ENCODE data around the gene SUGCT. TPM values are rescaled to one million over a fixed set of nuclear protein-coding genes. Genes with fewer than 3 reads are reported as not detected.
A peak's percentile ranks its signal among the peaks of the same experiment; 100 is the strongest.

The SUGCT gene
- total and polyA plus RNA-seq, 4 donors, result 37.9 to 152 (median 53.2) TPM

- no peaks in the 10 kb centered on the region for H3K27me3 ChIP-seq (ENCODE audit: control insufficient read depth in 1 of 2, insufficient read depth in 2 of 2, low read length in 1 of 2)
- H3K4me3 ChIP-seq (ENCODE audit: low read length in 2 of 2), result no peak overlapping the region
- intact Hi-C loops (cut with DNase I), result no loop called here
- peak overlapping the region in 1 of 2 donors; percentile 96 for H3K27ac ChIP-seq (ENCODE audit: low read depth in 1 of 2, low read length in 2 of 2)
- peak; percentile 33 for ATAC-seq (ENCODE audit: low FRiP score)
- H3K9me3 ChIP-seq (ENCODE audit: control insufficient read depth, low read length), result no peaks in the 10 kb centered on the region
- H3K4me1 ChIP-seq (ENCODE audit: control insufficient read depth in 1 of 2, insufficient read depth in 2 of 2, low read length in 2 of 2), result peaks cover 7 to 9% of the 10 kb centered on the region in 2 donors
- no peaks in the 10 kb centered on the region for H3K36me3 ChIP-seq (ENCODE audit: control insufficient read depth in 1 of 2, insufficient read depth in 2 of 2, low read length in 1 of 2)
- peak; percentile 80 to 86 for DNase-seq
Measured at GRCh38 chr7:40808378-40808942, 673.7 kb downstream of the SUGCT start.

- no peaks in the 10 kb centered on the region for H3K9me3 ChIP-seq (ENCODE audit: control insufficient read depth, low read length)
- 94 to 96% methylated on average over 1 of the region's 1 CpG for WGBS, 2 donors
- DNase-seq, result no peak
- ATAC-seq (ENCODE audit: low FRiP score), result no peak
- intact Hi-C loops (cut with DNase I), result no loop called here
- H3K27me3 ChIP-seq (ENCODE audit: control insufficient read depth in 1 of 2, insufficient read depth in 2 of 2, low read length in 1 of 2), result no peaks in the 10 kb centered on the region
- no peak overlapping the region for H3K4me3 ChIP-seq (ENCODE audit: low read length in 2 of 2)
- H3K4me1 ChIP-seq (ENCODE audit: control insufficient read depth in 1 of 2, insufficient read depth in 2 of 2, low read length in 2 of 2), result peaks cover 6 to 7% of the 10 kb centered on the region in 2 donors
- H3K36me3 ChIP-seq (ENCODE audit: control insufficient read depth in 1 of 2, insufficient read depth in 2 of 2, low read length in 1 of 2), result no peaks in the 10 kb centered on the region
- no peak overlapping the region for H3K27ac ChIP-seq (ENCODE audit: low read depth in 1 of 2, low read length in 2 of 2)
Measured at GRCh38 chr7:40810274-40810673, 675.5 kb downstream of the SUGCT start.

- intact Hi-C loops (cut with DNase I), result no loop called here
- H3K4me3 ChIP-seq (ENCODE audit: low read length in 2 of 2), result no peak overlapping the region
- WGBS, 2 donors, result 100% methylated on average over 1 of the region's 1 CpG
Measured at GRCh38 chr7:40811666-40812065, 676.9 kb downstream of the SUGCT start.

GRCh38 chr7:40815022-40815421 lies 680.2 kb downstream of the SUGCT start:
- intact Hi-C loops (cut with DNase I), result no loop called here

More at GRCh38 chr7:40811666-40812065, 676.9 kb downstream of the SUGCT start:
- Histone ChIP-seq H3K4me1 (ENCODE audit: control insufficient read depth in 1 of 2, insufficient read depth in 2 of 2, low read length in 2 of 2) (peaks cover 0 to 7% of the 10 kb centered on the region in 2 donors), H3K9me3 (ENCODE audit: control insufficient read depth, low read length) (no peaks in the 10 kb centered on the region), H3K27ac (ENCODE audit: low read depth in 1 of 2, low read length in 2 of 2) (no peak overlapping the region), H3K36me3 (ENCODE audit: control insufficient read depth in 1 of 2, insufficient read depth in 2 of 2, low read length in 1 of 2) (no peaks in the 10 kb centered on the region), H3K27me3 (ENCODE audit: control insufficient read depth in 1 of 2, insufficient read depth in 2 of 2, low read length in 1 of 2) (no peaks in the 10 kb centered on the region)
- no peak for ATAC-seq (ENCODE audit: low FRiP score)
- no peak for DNase-seq

GRCh38 chr7:40815512-40815911 lies 680.7 kb downstream of the SUGCT start:
- no peak overlapping the region for H3K27ac ChIP-seq (ENCODE audit: low read depth in 1 of 2, low read length in 2 of 2)
- intact Hi-C loops (cut with DNase I), result no loop called here
- ATAC-seq (ENCODE audit: low FRiP score) (peak; percentile 52), DNase-seq (peak in 1 of 2 donors; percentile 61)
- H3K9me3 ChIP-seq (ENCODE audit: control insufficient read depth, low read length), result no peaks in the 10 kb centered on the region
- no peaks in the 10 kb centered on the region for H3K27me3 ChIP-seq (ENCODE audit: control insufficient read depth in 1 of 2, insufficient read depth in 2 of 2, low read length in 1 of 2)
- no peaks in the 10 kb centered on the region for H3K4me1 ChIP-seq (ENCODE audit: control insufficient read depth in 1 of 2, insufficient read depth in 2 of 2, low read length in 2 of 2)
- 74 to 77% methylated on average over 4 of the region's 4 CpGs for WGBS, 2 donors
- no peak overlapping the region for H3K4me3 ChIP-seq (ENCODE audit: low read length in 2 of 2)
- H3K36me3 ChIP-seq (ENCODE audit: control insufficient read depth in 1 of 2, insufficient read depth in 2 of 2, low read length in 1 of 2), result peaks cover 0 to 4% of the 10 kb centered on the region in 2 donors

More at GRCh38 chr7:40815022-40815421, 680.2 kb downstream of the SUGCT start:
- 95 to 96% methylated on average over 2 of the region's 2 CpGs for WGBS, 2 donors
- H3K27me3 ChIP-seq (ENCODE audit: control insufficient read depth in 1 of 2, insufficient read depth in 2 of 2, low read length in 1 of 2), result no peaks in the 10 kb centered on the region
- ATAC-seq (ENCODE audit: low FRiP score) (no peak), DNase-seq (no peak)
- no peaks in the 10 kb centered on the region for H3K4me1 ChIP-seq (ENCODE audit: control insufficient read depth in 1 of 2, insufficient read depth in 2 of 2, low read length in 2 of 2)
- peak overlapping the region in 1 of 2 donors; percentile 0 for H3K27ac ChIP-seq (ENCODE audit: low read depth in 1 of 2, low read length in 2 of 2)
- no peak overlapping the region for H3K4me3 ChIP-seq (ENCODE audit: low read length in 2 of 2)
- no peaks in the 10 kb centered on the region for H3K9me3 ChIP-seq (ENCODE audit: control insufficient read depth, low read length)
- peaks cover 0 to 4% of the 10 kb centered on the region in 2 donors for H3K36me3 ChIP-seq (ENCODE audit: control insufficient read depth in 1 of 2, insufficient read depth in 2 of 2, low read length in 1 of 2)

GRCh38 chr7:40822861-40823260 lies 688.1 kb downstream of the SUGCT start:
- H3K27ac ChIP-seq (ENCODE audit: low read depth in 1 of 2, low read length in 2 of 2), result no peak overlapping the region
- H3K4me1 ChIP-seq (ENCODE audit: control insufficient read depth in 1 of 2, insufficient read depth in 2 of 2, low read length in 2 of 2), result peaks cover 5 to 6% of the 10 kb centered on the region in 2 donors
- H3K36me3 ChIP-seq (ENCODE audit: control insufficient read depth in 1 of 2, insufficient read depth in 2 of 2, low read length in 1 of 2), result peaks cover 0 to 4% of the 10 kb centered on the region in 2 donors
- H3K27me3 ChIP-seq (ENCODE audit: control insufficient read depth in 1 of 2, insufficient read depth in 2 of 2, low read length in 1 of 2), result no peaks in the 10 kb centered on the region
- DNase-seq, result no peak
- ATAC-seq (ENCODE audit: low FRiP score), result no peak
- H3K9me3 ChIP-seq (ENCODE audit: control insufficient read depth, low read length), result no peaks in the 10 kb centered on the region
- intact Hi-C loops (cut with DNase I), result no loop called here
- H3K4me3 ChIP-seq (ENCODE audit: low read length in 2 of 2), result no peak overlapping the region
- 92 to 97% methylated on average over 1 of the region's 1 CpG for WGBS, 2 donors

GRCh38 chr7:40824461-40824860 lies 689.7 kb downstream of the SUGCT start:
- Histone ChIP-seq H3K9me3 (ENCODE audit: control insufficient read depth, low read length) (no peaks in the 10 kb centered on the region), H3K4me1 (ENCODE audit: control insufficient read depth in 1 of 2, insufficient read depth in 2 of 2, low read length in 2 of 2) (peaks cover 5 to 6% of the 10 kb centered on the region in 2 donors), H3K4me3 (ENCODE audit: low read length in 2 of 2) (no peak overlapping the region), H3K27me3 (ENCODE audit: control insufficient read depth in 1 of 2, insufficient read depth in 2 of 2, low read length in 1 of 2) (no peaks in the 10 kb centered on the region), H3K27ac (ENCODE audit: low read depth in 1 of 2, low read length in 2 of 2) (peak overlapping the region; percentile 57 to 75), H3K36me3 (ENCODE audit: control insufficient read depth in 1 of 2, insufficient read depth in 2 of 2, low read length in 1 of 2) (no peaks in the 10 kb centered on the region)
- ATAC-seq (ENCODE audit: low FRiP score), result no peak
- DNase-seq, result no peak
- intact Hi-C loops (cut with DNase I), result no loop called here
- 84 to 89% methylated on average over 3 of the region's 3 CpGs for WGBS, 2 donors

- peak overlapping the region; percentile 61 to 75 for H3K27ac ChIP-seq (ENCODE audit: low read depth in 1 of 2, low read length in 2 of 2)
- peaks cover 5 to 6% of the 10 kb centered on the region in 2 donors for H3K4me1 ChIP-seq (ENCODE audit: control insufficient read depth in 1 of 2, insufficient read depth in 2 of 2, low read length in 2 of 2)
- intact Hi-C loops (cut with DNase I), result no loop called here
- no peaks in the 10 kb centered on the region for H3K27me3 ChIP-seq (ENCODE audit: control insufficient read depth in 1 of 2, insufficient read depth in 2 of 2, low read length in 1 of 2)
- no peaks in the 10 kb centered on the region for H3K9me3 ChIP-seq (ENCODE audit: control insufficient read depth, low read length)
- H3K36me3 ChIP-seq (ENCODE audit: control insufficient read depth in 1 of 2, insufficient read depth in 2 of 2, low read length in 1 of 2), result no peaks in the 10 kb centered on the region
- no peak overlapping the region for H3K4me3 ChIP-seq (ENCODE audit: low read length in 2 of 2)
- DNase-seq (no peak), ATAC-seq (ENCODE audit: low FRiP score) (peak; percentile 19)
- WGBS, 2 donors, result 19 to 21% methylated on average over 3 of the region's 3 CpGs
Measured at GRCh38 chr7:40826411-40827221, 691.8 kb downstream of the SUGCT start.
